A549 (cell line): Measurements from ENCODE around the gene AP1S2. TPM values are rescaled to one million over a fixed set of nuclear protein-coding genes. Genes with fewer than 3 reads are reported as not detected.

Source experiments
- ATAC-seq, 2 experiments: fragments of 200-7000 bp in 1 of 2; fragments of >200 bp in 1 of 2; cut with Nextera tagmentation in 1 of 2; cut with Tn5 transposase in 1 of 2; 3 replicates each; pipeline versions ENCODE4 v1.8.0 to v1.9.1; 2018 to 2020; ENCODE audit warnings: mild to moderate bottlenecking in 1 of 2, moderate library complexity in 1 of 2
- CTCF ChIA-PET: fragments of 300-600 bp; sonication (Branson Sonifier 250); formaldehyde crosslinking; extraction: SDS; loops from one replicate; lab custom pipeline; 2021; ENCODE audit warnings: antibody characterized with exemption, inconsistent platforms; lab: Yijun Ruan, JAX
- POLR2A ChIA-PET: fragments of 350-600 bp; formaldehyde crosslinking; extraction: SDS; loops from one replicate; lab custom pipeline; 2021; ENCODE audit warnings: antibody characterized with exemption, inconsistent platforms; lab: Yijun Ruan, JAX
- DNase-seq, 2 experiments: peaks; one replicate each; pipeline versions ENCODE4 v3.0.0 to v3.0.0-alpha.2; 2011 to 2016; ENCODE audit warnings: low read depth in 1 of 2, low spot score in 1 of 2
- FAIRE-seq: peaks from 2 replicates; lab custom pipeline; 2011; peaks lifted over from hg19 to GRCh38; lab: Jason Lieb, UNC
- H3K27ac ChIP-seq, 2 experiments: fragments of >200 bp; sonication (Bioruptor Twin); formaldehyde crosslinking; 3 replicates each; pipeline ENCODE4 v1.5.1; 2016 to 2017
- H3K4me1 ChIP-seq: fragments of >200 bp; sonication (Bioruptor Twin); formaldehyde crosslinking; 3 replicates; pipeline ENCODE4 v1.6.1; 2016
- H3K4me2 ChIP-seq: fragments of >200 bp; sonication (Bioruptor Twin); formaldehyde crosslinking; 3 replicates; pipeline ENCODE4 v1.6.1; 2016
- H3K4me3 ChIP-seq: fragments of >200 bp; sonication (Bioruptor Twin); formaldehyde crosslinking; 3 replicates; pipeline ENCODE4 v1.5.1; 2016
- H3K9me3 ChIP-seq: fragments of >200 bp; sonication (Bioruptor Twin); formaldehyde crosslinking; 3 replicates; pipeline ENCODE4 v1.6.1; 2016
- CBX2 ChIP-seq: fragments of 200-600 bp; sonication (generic); IDR thresholded peaks from 2 replicates; pipeline ENCODE4 v1.6.1; 2016; ENCODE audit warnings: low read depth, mild to moderate bottlenecking, borderline replicate concordance
- CEBPB ChIP-seq, 2 experiments: fragments of >200 bp in 1 of 2; sonication (Bioruptor Twin) in 1 of 2; formaldehyde crosslinking in 1 of 2; IDR thresholded peaks; 2 replicates each; pipeline ENCODE4 v1.6.1; 2012 to 2016
- EHF ChIP-seq: fragments of 250-450 bp; sonication (Bioruptor Pico); IDR thresholded peaks from 2 replicates; pipeline ENCODE4 v1.5.0; 2020; ENCODE audit warnings: mild to moderate bottlenecking
- EHMT2 ChIP-seq: fragments of 200-600 bp; sonication (generic); IDR thresholded peaks from 2 replicates; pipeline ENCODE4 v1.6.1; 2016; ENCODE audit warnings: antibody characterized with exemption, low read depth, mild to moderate bottlenecking, moderate library complexity
- FOXS1 ChIP-seq: fragments of 250-450 bp; sonication (Bioruptor Pico); IDR thresholded peaks from 2 replicates; pipeline ENCODE4 v1.5.0; 2020; ENCODE audit warnings: mild to moderate bottlenecking, moderate library complexity
- HOXA7 ChIP-seq: fragments of 250-450 bp; sonication (Bioruptor Pico); IDR thresholded peaks from 2 replicates; pipeline ENCODE4 v1.5.0; 2020; ENCODE audit warnings: mild to moderate bottlenecking, moderate library complexity
- JUN ChIP-seq, 2 experiments: fragments of >200 bp; sonication (Bioruptor Twin); formaldehyde crosslinking; IDR thresholded peaks; 2 replicates in 1 of 2; 3 replicates in 1 of 2; pipeline ENCODE4 v1.6.1; 2016 to 2017
- KDM5A ChIP-seq: fragments of 200-600 bp; sonication (generic); IDR thresholded peaks from 2 replicates; pipeline ENCODE4 v1.6.1; 2016; ENCODE audit warnings: antibody characterized with exemption, mild to moderate bottlenecking
- MAFK ChIP-seq: fragments of 450-650 bp; IDR thresholded peaks from 2 replicates; pipeline ENCODE4 v1.6.1; 2014; ENCODE audit not compliant: partially characterized antibody
- NR3C1 ChIP-seq: fragments of >200 bp; sonication (Bioruptor Twin); formaldehyde crosslinking; IDR thresholded peaks from 3 replicates; pipeline ENCODE4 v1.6.1; 2017
- POLR2A ChIP-seq: IDR thresholded peaks from 2 replicates; pipeline ENCODE4 v1.6.1; 2012; ENCODE audit warnings: mild to moderate bottlenecking, low read length
- RAD21 ChIP-seq, 2 experiments: fragments of >200 bp in 1 of 2; sonication (Bioruptor Twin) in 1 of 2; formaldehyde crosslinking in 1 of 2; IDR thresholded peaks in 1 of 2; conservative IDR thresholded peaks in 1 of 2; 2 replicates in 1 of 2; 3 replicates in 1 of 2; pipeline ENCODE4 v1.6.1; 2012 to 2018; ENCODE audit warnings: inconsistent platforms in 1 of 2
- RFX5 ChIP-seq: fragments of 450-650 bp; IDR thresholded peaks from 2 replicates; pipeline ENCODE4 v1.7.1; 2014; ENCODE audit warnings: antibody characterized with exemption, mild to moderate bottlenecking, moderate library complexity
- SMC3 ChIP-seq: fragments of >200 bp; sonication (Bioruptor Twin); formaldehyde crosslinking; IDR thresholded peaks from 3 replicates; pipeline ENCODE4 v1.6.1; 2018; ENCODE audit warnings: inconsistent platforms
- TFCP2L1 ChIP-seq: fragments of 250-450 bp; sonication (Bioruptor Pico); IDR thresholded peaks from 2 replicates; pipeline ENCODE4 v1.5.0; 2021; ENCODE audit warnings: mild to moderate bottlenecking
- ZSCAN20 ChIP-seq: fragments of 250-450 bp; sonication (Bioruptor Pico); IDR thresholded peaks from 2 replicates; pipeline ENCODE4 v1.8.0; 2022; ENCODE audit warnings: mild to moderate bottlenecking, moderate library complexity
- WGBS: methylation state at CpG from one replicate; pipeline ENCODE4 v1.1.6; 2017; ENCODE audit errors: missing lambda C conversion rate; 5-methylcytosine and 5-hydroxymethylcytosine counted together
- polyA plus RNA-seq, 4 experiments: library from polyadenylated mRNA; depleted of rRNA in 3 of 4; stranded (reverse); fragments of >200 nt; fragmentation: RNase III in 1 of 4; extraction: RNeasy Plus Mini Kit Qiagen cat#74134 plus additional on column Dnase treatment in 1 of 4; gene quantifications; 2 replicates in 3 of 4; 3 replicates in 1 of 4; pipeline ENCODE4 v1.2.3, GENCODE V29; 2011 to 2017
- TF ChIP-seq, protein P1 (sequence below): IDR thresholded peaks from 2 replicates; pipeline ENCODE4 v1.6.1; 2012
- TF ChIP-seq, protein P2 (sequence below): IDR thresholded peaks from 2 replicates; pipeline ENCODE4 v1.6.1; 2012; ENCODE audit warnings: low read depth, borderline replicate concordance
- TF ChIP-seq, protein P3 (sequence below): fragments of 250-450 bp; sonication (Bioruptor Pico); IDR thresholded peaks from 2 replicates; pipeline ENCODE4 v1.5.0; 2020; ENCODE audit warnings: low read depth, mild to moderate bottlenecking, moderate library complexity
- TF ChIP-seq, protein P4 (sequence below): fragments of >200 bp; sonication (Bioruptor Twin); formaldehyde crosslinking; IDR thresholded peaks from 3 replicates; pipeline ENCODE4 v1.6.1; 2016
- TF ChIP-seq, protein P5 (sequence below): fragments of 200-600 bp; sonication (generic); IDR thresholded peaks from 2 replicates; pipeline ENCODE4 v1.6.1; 2016; ENCODE audit warnings: antibody characterized with exemption, mild to moderate bottlenecking, moderate library complexity
- TF ChIP-seq, protein P6 (sequence below): fragments of >200 bp; sonication (Bioruptor Twin); formaldehyde crosslinking; IDR thresholded peaks from 2 replicates; pipeline ENCODE4 v1.6.1; 2016
- TF ChIP-seq, protein P7 (sequence below): IDR thresholded peaks from 2 replicates; pipeline ENCODE4 v1.6.1; 2012

The AP1S2 gene
- polyA plus RNA-seq, 2 of the 4 experiments (the other 2 are of a cell fraction): 17.1 to 18.5 TPM

DNA sequence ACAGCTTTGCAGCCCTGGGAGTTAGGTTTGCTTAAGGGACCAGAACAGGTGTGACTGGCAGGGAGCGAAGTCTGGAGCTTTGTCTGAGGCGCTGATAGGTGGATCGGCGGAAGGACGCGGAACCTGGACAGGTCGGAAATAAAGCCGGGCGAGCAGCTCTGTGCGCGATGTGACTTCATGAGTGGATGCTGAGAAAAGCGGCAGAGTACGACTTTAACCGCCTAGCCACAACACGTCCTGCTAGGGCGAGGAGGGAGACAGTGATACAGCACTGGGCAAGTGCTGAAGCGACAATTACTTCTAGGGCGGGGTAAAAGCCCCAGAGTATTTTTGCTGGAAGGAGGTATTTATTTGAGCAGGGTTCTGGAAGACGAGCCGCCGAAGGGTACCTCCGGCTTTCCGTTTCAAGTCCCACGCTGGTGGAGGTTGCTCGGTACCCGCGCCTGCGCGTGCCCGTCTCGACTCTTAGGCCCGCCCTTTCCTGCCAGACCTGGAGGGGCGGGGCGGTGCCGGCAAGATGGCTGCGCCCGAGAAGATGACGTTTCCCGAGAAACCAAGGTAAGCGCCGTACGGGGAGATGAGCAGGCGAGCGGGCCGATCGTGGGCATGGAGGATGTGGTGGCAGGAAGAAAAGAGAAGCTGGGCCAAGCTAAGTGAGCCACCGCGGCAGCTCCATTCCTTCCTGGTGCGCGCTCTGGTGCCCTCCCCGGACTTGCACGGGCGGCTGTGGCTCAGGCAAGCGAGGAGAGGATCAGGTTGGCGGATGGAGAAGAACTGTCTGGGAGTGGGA is 64.4 kb downstream of the AP1S2 start, which contains the start of gene ZRSR2:
ZRSR2 (plus strand) TSS at position 506 of the 790 bp plus-strand sequence; CDS start at position 518, 12 bp downstream.
- DNase-seq (peak; percentile 75 to 80), FAIRE-seq (peak; percentile 73), ATAC-seq (peak; percentile 98)
- Histone ChIP-seq H3K4me2 (peak within 1 kb of the TSS; percentile 98), H3K4me1 (peaks cover 10% of the 10 kb centered on the region; the same call in 1 of the 3 replicates), H3K9me3 (no peaks in the 10 kb centered on the region), H3K4me3 (peak within 1 kb of the TSS; percentile 90), H3K27ac (peak within 1 kb of the TSS; percentile 91 to 96)
- under 1% methylated on average over 41 of the region's 55 CpGs for WGBS
- CTCF ChIA-PET: interaction anchor here (0.7 to 0.9 kb wide), 2 partner anchors 1015 to 1574 kb away, joined by 3 read pairs; no protein-coding TSS in a partner anchor
- POLR2A ChIA-PET: no interaction called here
- TF ChIP-seq EHF (CRISPR knock-in tag) (no peak), JUN (IDR thresholded peaks at IDR 0.05) (peak; percentile 51 to 60; a peak in 2 of 5 replicates), MAFK (no peak), EHMT2 (no peak), CEBPB (IDR thresholded peaks at IDR 0.05) (no peak), CBX2 (no peak), TFCP2L1 (CRISPR knock-in tag) (no peak), SMC3 (no peak), ZSCAN20 (CRISPR knock-in tag) (no peak), RAD21 (conservative IDR thresholded peaks at IDR 0.05 in 1 of 2, IDR thresholded peaks at IDR 0.05 in 1 of 2) (no peak), NR3C1 (no peak), HOXA7 (CRISPR knock-in tag) (no peak), KDM5A (0 out of 2 replicates have a peak, but pooled peaks have one; percentile 34), POLR2A (peak; percentile 83), FOXS1 (CRISPR knock-in tag) (no peak), RFX5 (no peak)
- TF ChIP-seq, protein P1, sequence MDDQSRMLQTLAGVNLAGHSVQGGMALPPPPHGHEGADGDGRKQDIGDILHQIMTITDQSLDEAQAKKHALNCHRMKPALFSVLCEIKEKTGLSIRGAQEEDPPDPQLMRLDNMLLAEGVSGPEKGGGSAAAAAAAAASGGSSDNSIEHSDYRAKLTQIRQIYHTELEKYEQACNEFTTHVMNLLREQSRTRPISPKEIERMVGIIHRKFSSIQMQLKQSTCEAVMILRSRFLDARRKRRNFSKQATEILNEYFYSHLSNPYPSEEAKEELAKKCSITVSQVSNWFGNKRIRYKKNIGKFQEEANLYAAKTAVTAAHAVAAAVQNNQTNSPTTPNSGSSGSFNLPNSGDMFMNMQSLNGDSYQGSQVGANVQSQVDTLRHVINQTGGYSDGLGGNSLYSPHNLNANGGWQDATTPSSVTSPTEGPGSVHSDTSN: no peak
- TF ChIP-seq, protein P2, sequence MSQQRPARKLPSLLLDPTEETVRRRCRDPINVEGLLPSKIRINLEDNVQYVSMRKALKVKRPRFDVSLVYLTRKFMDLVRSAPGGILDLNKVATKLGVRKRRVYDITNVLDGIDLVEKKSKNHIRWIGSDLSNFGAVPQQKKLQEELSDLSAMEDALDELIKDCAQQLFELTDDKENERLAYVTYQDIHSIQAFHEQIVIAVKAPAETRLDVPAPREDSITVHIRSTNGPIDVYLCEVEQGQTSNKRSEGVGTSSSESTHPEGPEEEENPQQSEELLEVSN: no peak; the same call in 1 of the 2 replicates
- TF ChIP-seq, protein P3, sequence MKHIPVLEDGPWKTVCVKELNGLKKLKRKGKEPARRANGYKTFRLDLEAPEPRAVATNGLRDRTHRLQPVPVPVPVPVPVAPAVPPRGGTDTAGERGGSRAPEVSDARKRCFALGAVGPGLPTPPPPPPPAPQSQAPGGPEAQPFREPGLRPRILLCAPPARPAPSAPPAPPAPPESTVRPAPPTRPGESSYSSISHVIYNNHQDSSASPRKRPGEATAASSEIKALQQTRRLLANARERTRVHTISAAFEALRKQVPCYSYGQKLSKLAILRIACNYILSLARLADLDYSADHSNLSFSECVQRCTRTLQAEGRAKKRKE (CRISPR knock-in tag): no peak
- TF ChIP-seq, protein P4, sequence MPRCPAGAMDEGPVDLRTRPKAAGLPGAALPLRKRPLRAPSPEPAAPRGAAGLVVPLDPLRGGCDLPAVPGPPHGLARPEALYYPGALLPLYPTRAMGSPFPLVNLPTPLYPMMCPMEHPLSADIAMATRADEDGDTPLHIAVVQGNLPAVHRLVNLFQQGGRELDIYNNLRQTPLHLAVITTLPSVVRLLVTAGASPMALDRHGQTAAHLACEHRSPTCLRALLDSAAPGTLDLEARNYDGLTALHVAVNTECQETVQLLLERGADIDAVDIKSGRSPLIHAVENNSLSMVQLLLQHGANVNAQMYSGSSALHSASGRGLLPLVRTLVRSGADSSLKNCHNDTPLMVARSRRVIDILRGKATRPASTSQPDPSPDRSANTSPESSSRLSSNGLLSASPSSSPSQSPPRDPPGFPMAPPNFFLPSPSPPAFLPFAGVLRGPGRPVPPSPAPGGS: peak; percentile 75; the same call in 1 of the 3 replicates
- TF ChIP-seq, protein P5, sequence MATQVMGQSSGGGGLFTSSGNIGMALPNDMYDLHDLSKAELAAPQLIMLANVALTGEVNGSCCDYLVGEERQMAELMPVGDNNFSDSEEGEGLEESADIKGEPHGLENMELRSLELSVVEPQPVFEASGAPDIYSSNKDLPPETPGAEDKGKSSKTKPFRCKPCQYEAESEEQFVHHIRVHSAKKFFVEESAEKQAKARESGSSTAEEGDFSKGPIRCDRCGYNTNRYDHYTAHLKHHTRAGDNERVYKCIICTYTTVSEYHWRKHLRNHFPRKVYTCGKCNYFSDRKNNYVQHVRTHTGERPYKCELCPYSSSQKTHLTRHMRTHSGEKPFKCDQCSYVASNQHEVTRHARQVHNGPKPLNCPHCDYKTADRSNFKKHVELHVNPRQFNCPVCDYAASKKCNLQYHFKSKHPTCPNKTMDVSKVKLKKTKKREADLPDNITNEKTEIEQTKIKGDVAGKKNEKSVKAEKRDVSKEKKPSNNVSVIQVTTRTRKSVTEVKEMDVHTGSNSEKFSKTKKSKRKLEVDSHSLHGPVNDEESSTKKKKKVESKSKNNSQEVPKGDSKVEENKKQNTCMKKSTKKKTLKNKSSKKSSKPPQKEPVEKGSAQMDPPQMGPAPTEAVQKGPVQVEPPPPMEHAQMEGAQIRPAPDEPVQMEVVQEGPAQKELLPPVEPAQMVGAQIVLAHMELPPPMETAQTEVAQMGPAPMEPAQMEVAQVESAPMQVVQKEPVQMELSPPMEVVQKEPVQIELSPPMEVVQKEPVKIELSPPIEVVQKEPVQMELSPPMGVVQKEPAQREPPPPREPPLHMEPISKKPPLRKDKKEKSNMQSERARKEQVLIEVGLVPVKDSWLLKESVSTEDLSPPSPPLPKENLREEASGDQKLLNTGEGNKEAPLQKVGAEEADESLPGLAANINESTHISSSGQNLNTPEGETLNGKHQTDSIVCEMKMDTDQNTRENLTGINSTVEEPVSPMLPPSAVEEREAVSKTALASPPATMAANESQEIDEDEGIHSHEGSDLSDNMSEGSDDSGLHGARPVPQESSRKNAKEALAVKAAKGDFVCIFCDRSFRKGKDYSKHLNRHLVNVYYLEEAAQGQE: no peak
- TF ChIP-seq, protein P6, sequence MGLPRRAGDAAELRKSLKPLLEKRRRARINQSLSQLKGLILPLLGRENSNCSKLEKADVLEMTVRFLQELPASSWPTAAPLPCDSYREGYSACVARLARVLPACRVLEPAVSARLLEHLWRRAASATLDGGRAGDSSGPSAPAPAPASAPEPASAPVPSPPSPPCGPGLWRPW: no peak
- TF ChIP-seq, protein P7, sequence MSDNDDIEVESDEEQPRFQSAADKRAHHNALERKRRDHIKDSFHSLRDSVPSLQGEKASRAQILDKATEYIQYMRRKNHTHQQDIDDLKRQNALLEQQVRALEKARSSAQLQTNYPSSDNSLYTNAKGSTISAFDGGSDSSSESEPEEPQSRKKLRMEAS: peak; percentile 65
